ENCODE measurements around the gene MAVS.

GRCh38 chr20:3914446-3914845 is 67.8 kb downstream of the MAVS start:
- TF ChIP-seq CTCF (IDR thresholded peaks at IDR 0.05 in 8 of 11, conservative IDR thresholded peaks at IDR 0.05 in 3 of 11) (no peak), POLR2AphosphoS5 (IDR thresholded peaks at IDR 0.05) (no peak), POLR2A (IDR thresholded peaks at IDR 0.05) (no peak)
